Neural cell (in vitro differentiated cells): ENCODE results near the gene ATOSB. TPM values are rescaled to one million over a fixed set of nuclear protein-coding genes. Genes with fewer than 3 reads are reported as not detected.

ENCODE experiments used
- H2AFZ ChIP-seq: fragments of 200-600, 300-800 bp; sonication (generic), shearing (Covaris generic); 2 replicates; pipeline ENCODE4 v1.6.0; 2014; ENCODE audit warnings: low read depth, mild to moderate bottlenecking, antibody characterized with exemption, low read length, moderate library complexity
- H3F3A ChIP-seq: fragments of 200-600 bp; shearing (Covaris generic); 2 replicates; pipeline ENCODE4 v1.6.1; 2016; ENCODE audit warnings: mild to moderate bottlenecking, moderate library complexity, mixed read lengths, antibody characterized with exemption, low read length; ENCODE audit not compliant: insufficient read depth, poor library complexity, severe bottlenecking
- H3K27ac ChIP-seq: fragments of 200-600, 300-800 bp; sonication (generic), shearing (Covaris generic); 2 replicates; pipeline ENCODE4 v1.5.1; 2014; ENCODE audit warnings: mild to moderate bottlenecking, low read length, moderate library complexity
- H3K27me3 ChIP-seq: fragments of 300-800, 200-600 bp; sonication (generic), shearing (Covaris generic); 2 replicates; pipeline ENCODE4 v1.6.0; 2014; ENCODE audit warnings: mild to moderate bottlenecking, low read depth, low read length, moderate library complexity; ENCODE audit not compliant: insufficient read depth
- H3K36me3 ChIP-seq: fragments of 300-800, 200-600 bp; sonication (generic), shearing (Covaris generic); 2 replicates; pipeline ENCODE4 v1.5.1; 2014; ENCODE audit warnings: mild to moderate bottlenecking, antibody characterized with exemption, low read length, moderate library complexity; ENCODE audit not compliant: insufficient read depth
- H3K4me2 ChIP-seq: fragments of 300-800, 200-600 bp; sonication (generic), shearing (Covaris generic); 2 replicates; pipeline ENCODE4 v1.6.0; 2014; ENCODE audit warnings: mild to moderate bottlenecking, low read length
- H3K4me3 ChIP-seq: fragments of 300-800, 200-600 bp; sonication (generic), shearing (Covaris generic); 2 replicates; pipeline ENCODE4 v1.5.1; 2014; ENCODE audit warnings: mild to moderate bottlenecking, low read length, moderate library complexity
- H3K79me2 ChIP-seq: fragments of 200-600 bp; shearing (Covaris generic); replicated peaks from 2 replicates; pipeline ENCODE4 v1.6.0; 2014; ENCODE audit warnings: mild to moderate bottlenecking, low read length, moderate library complexity; ENCODE audit not compliant: insufficient read depth
- H3K9ac ChIP-seq: fragments of 300-800, 200-600 bp; sonication (generic), shearing (Covaris generic); 2 replicates; pipeline ENCODE4 v1.6.1; 2016; ENCODE audit warnings: mild to moderate bottlenecking, low read length, mixed read lengths
- H3K9me2 ChIP-seq: fragments of 200-600 bp; shearing (Covaris generic); 2 replicates; pipeline ENCODE4 v1.6.1; 2016; ENCODE audit warnings: mild to moderate bottlenecking, low read length, mixed read lengths; ENCODE audit not compliant: insufficient read depth
- H3K9me3 ChIP-seq: fragments of 200-600, 300-800 bp; sonication (generic), shearing (Covaris generic); 2 replicates; pipeline ENCODE4 v1.6.1; 2016; ENCODE audit warnings: mild to moderate bottlenecking, mixed run types, low read length, moderate library complexity, mixed read lengths
- H4K20me1 ChIP-seq: fragments of 200-600 bp; shearing (Covaris generic); 2 replicates; pipeline ENCODE4 v1.6.1; 2016; ENCODE audit warnings: mild to moderate bottlenecking, mixed run types; ENCODE audit not compliant: insufficient read depth
- CTCF ChIP-seq: fragments of 450-650 bp; IDR thresholded peaks from 2 replicates; pipeline ENCODE4 v1.5.1; 2014; ENCODE audit warnings: antibody characterized with exemption, mild to moderate bottlenecking, moderate library complexity; ENCODE audit not compliant: poor library complexity, severe bottlenecking
- EP300 ChIP-seq: fragments of 450-650 bp; conservative IDR thresholded peaks from 2 replicates; pipeline ENCODE4 v1.6.1; 2014; ENCODE audit warnings: antibody characterized with exemption, mild to moderate bottlenecking, moderate library complexity; ENCODE audit not compliant: poor library complexity, severe bottlenecking
- EZH2 ChIP-seq: fragments of 200-600, 300-800 bp; shearing (Covaris generic), sonication (generic); IDR thresholded peaks from 2 replicates; pipeline ENCODE4 v1.6.1; 2014; ENCODE audit warnings: antibody characterized with exemption, low read length, borderline replicate concordance, mild to moderate bottlenecking; ENCODE audit not compliant: insufficient read depth, poor library complexity, severe bottlenecking
- MXI1 ChIP-seq: fragments of 450-650 bp; conservative IDR thresholded peaks from 2 replicates; pipeline ENCODE4 v1.6.1; 2014; ENCODE audit warnings: antibody characterized with exemption, mild to moderate bottlenecking; ENCODE audit not compliant: poor library complexity, severe bottlenecking
- POLR2AphosphoS5 ChIP-seq: IDR thresholded peaks from 2 replicates; pipeline ENCODE4 v1.6.1; 2012
- RAD21 ChIP-seq: fragments of 450-650 bp; conservative IDR thresholded peaks from 2 replicates; pipeline ENCODE4 v1.6.1; 2014; ENCODE audit warnings: antibody characterized with exemption, mild to moderate bottlenecking, moderate library complexity
- REST ChIP-seq: IDR thresholded peaks from 2 replicates; pipeline ENCODE4 v1.6.1; 2012; ENCODE audit warnings: borderline replicate concordance
- SMC3 ChIP-seq: fragments of 450-650 bp; conservative IDR thresholded peaks from 2 replicates; pipeline ENCODE4 v1.6.1; 2014; ENCODE audit warnings: antibody characterized with exemption, mild to moderate bottlenecking, moderate library complexity; ENCODE audit not compliant: poor library complexity
- TAF1 ChIP-seq: IDR thresholded peaks from 2 replicates; pipeline ENCODE4 v1.6.1; 2012; ENCODE audit warnings: low read depth
- polyA plus RNA-seq: library from polyadenylated mRNA; depleted of rRNA; stranded (reverse); fragments of >200 nt; gene quantifications from 2 replicates; pipeline ENCODE4 v1.2.3, GENCODE V29; 2014

Gene ATOSB
- polyA plus RNA-seq, 1 donor from 2014 or later = 28.9 TPM

GRCh38 chr9:35161713-35162604 is 46.3 kb upstream of the ATOSB start, which contains the start of gene UNC13B:
TSS of gene UNC13B (plus strand) at chr9:35162009. CDS start at chr9:35162284, 275 bp downstream.
- peak within 1 kb of the TSS; percentile 96 for H3K4me3 ChIP-seq
- no peaks in the 10 kb centered on the region for H3K9me2 ChIP-seq
- peak within 1 kb of the TSS; percentile 96 for H3K4me2 ChIP-seq
- H3K9me3 ChIP-seq = no peaks in the 10 kb centered on the region
- no peaks in the 10 kb centered on the region for H3K27me3 ChIP-seq
- no peaks in the 10 kb centered on the region for H3F3A ChIP-seq
- no peaks in the 10 kb centered on the region for H4K20me1 ChIP-seq
- peak within 1 kb of the TSS; percentile 75 for H3K9ac ChIP-seq
- H2AFZ ChIP-seq = peak within 1 kb of the TSS; percentile 84
- peak within 1 kb of the TSS; percentile 70 for H3K27ac ChIP-seq
- no peaks in the 10 kb centered on the region for H3K36me3 ChIP-seq
- TF ChIP-seq RAD21 (no peak), SMC3 (peak; percentile 21), EZH2 (no peak), CTCF (peak; percentile 60), POLR2AphosphoS5 (peak; percentile 61), MXI1 (peak; percentile 79), REST (peak; percentile 55)
- peaks cover 29% of the 10 kb centered on the region for H3K79me2 ChIP-seq

- Histone ChIP-seq H3K4me3 (no peak overlapping the region), H3K9ac (no peak overlapping the region), H3F3A (no peaks in the 10 kb centered on the region), H4K20me1 (no peaks in the 10 kb centered on the region), H3K4me2 (no peak overlapping the region), H3K79me2 (peaks cover 12% of the 10 kb centered on the region), H3K27ac (no peak overlapping the region), H3K9me2 (no peaks in the 10 kb centered on the region), H2AFZ (no peak overlapping the region), H3K9me3 (no peaks in the 10 kb centered on the region), H3K27me3 (no peaks in the 10 kb centered on the region), H3K36me3 (no peaks in the 10 kb centered on the region)
- TF ChIP-seq MXI1 = no peak
- no peak for TF ChIP-seq POLR2AphosphoS5
- no peak for TF ChIP-seq EZH2
- TF ChIP-seq SMC3 = no peak
- TF ChIP-seq TAF1 = no peak
- TF ChIP-seq REST = no peak
- TF ChIP-seq RAD21 = no peak
- TF ChIP-seq CTCF = no peak
- TF ChIP-seq EP300 = no peak
Observed at GRCh38 chr9:35158501-35159280, 43.0 kb upstream of the ATOSB start.
